Measurements from ENCODE around the gene GRIN2C.

Gene GRIN2C

GRCh38 chr17:74827800-74828199, 31.9 kb downstream of the GRIN2C start:
- H3K36me3 ChIP-seq (ENCODE audit: control insufficient read depth in 4 of 4, insufficient read depth in 4 of 4, low read length in 3 of 4): peaks cover 0 to 27% (median 5%) of the 10 kb centered on the region in 4 experiments
- no peak for DNase-seq
- 95% methylated on average over 9 of the region's 11 CpGs for WGBS (ENCODE audit: insufficient coverage)
- ChIA-PET POLR2A (no interaction called here), CTCF (interaction anchor here (1.5 to 1.7 kb wide), 2 partner anchors 34 to 37 kb away, joined by 4 to 5 read pairs; no protein-coding TSS in a partner anchor)
- no peak overlapping the region for H3K27ac ChIP-seq (ENCODE audit: insufficient read depth in 1 of 2, low read depth in 1 of 2, low read length in 2 of 2, poor library complexity in 1 of 2, severe bottlenecking in 2 of 2)
- H3K27me3 ChIP-seq (replicated peaks in 2 of 5; ENCODE audit: control insufficient read depth in 4 of 5, insufficient read depth in 5 of 5, low read length in 4 of 5): no peaks in the 10 kb centered on the region
- H3K4me1 ChIP-seq (ENCODE audit: control extremely low read depth in 1 of 4, control insufficient read depth in 4 of 4, insufficient read depth in 4 of 4, low read length in 3 of 4): no peaks in the 10 kb centered on the region
- no peak overlapping the region for H3K4me3 ChIP-seq (ENCODE audit: control insufficient read depth in 1 of 7, extremely low read depth in 1 of 7, insufficient read depth in 4 of 7, low read depth in 2 of 7, low read length in 6 of 7)
- no peaks in the 10 kb centered on the region for H3K9me3 ChIP-seq (ENCODE audit: control extremely low read depth in 1 of 5, control insufficient read depth in 4 of 5, insufficient read depth in 2 of 5, low read depth in 1 of 5, low read length in 4 of 5)

- H3K4me1 ChIP-seq (ENCODE audit: control extremely low read depth in 1 of 4, control insufficient read depth in 4 of 4, insufficient read depth in 4 of 4, low read length in 3 of 4): no peaks in the 10 kb centered on the region
- WGBS (ENCODE audit: insufficient coverage): 94% methylated on average over 8 of the region's 9 CpGs
Measured at GRCh38 chr17:74825952-74826719, 33.5 kb downstream of the GRIN2C start.

GRCh38 chr17:74824961-74825627, 34.6 kb downstream of the GRIN2C start:
- ChIA-PET CTCF (interaction anchor here (1.0 to 2.6 kb wide), 5 partner anchors 9 to 40 kb away, joined by 3 to 11 read pairs (median 3); no protein-coding TSS in a partner anchor), POLR2A (no interaction called here)
- no peak for DNase-seq
- H3K27me3 ChIP-seq (replicated peaks in 2 of 5; ENCODE audit: control insufficient read depth in 4 of 5, insufficient read depth in 5 of 5, low read length in 4 of 5): no peaks in the 10 kb centered on the region
- H3K36me3 ChIP-seq (ENCODE audit: control insufficient read depth in 4 of 4, insufficient read depth in 4 of 4, low read length in 3 of 4): peaks cover 0 to 30% (median 7%) of the 10 kb centered on the region in 4 experiments
- H3K27ac ChIP-seq (ENCODE audit: insufficient read depth in 1 of 2, low read depth in 1 of 2, low read length in 2 of 2, poor library complexity in 1 of 2, severe bottlenecking in 2 of 2): no peak overlapping the region
- H3K4me1 ChIP-seq (ENCODE audit: control extremely low read depth in 1 of 4, control insufficient read depth in 4 of 4, insufficient read depth in 4 of 4, low read length in 3 of 4): no peaks in the 10 kb centered on the region
- no peaks in the 10 kb centered on the region for H3K9me3 ChIP-seq (ENCODE audit: control extremely low read depth in 1 of 5, control insufficient read depth in 4 of 5, insufficient read depth in 2 of 5, low read depth in 1 of 5, low read length in 4 of 5)
- WGBS (ENCODE audit: insufficient coverage): 97% methylated on average over 10 of the region's 11 CpGs
- no peak overlapping the region for H3K4me3 ChIP-seq (ENCODE audit: control insufficient read depth in 1 of 7, extremely low read depth in 1 of 7, insufficient read depth in 4 of 7, low read depth in 2 of 7, low read length in 6 of 7)

More at GRCh38 chr17:74825952-74826719, 33.5 kb downstream of the GRIN2C start:
- ChIA-PET POLR2A (no interaction called here), CTCF (interaction anchor here (0.9 to 2.6 kb wide), 8 partner anchors 8 to 39 kb away, joined by 3 to 11 read pairs (median 3); no protein-coding TSS in a partner anchor)
- DNase-seq: no peak
- H3K27ac ChIP-seq (ENCODE audit: insufficient read depth in 1 of 2, low read depth in 1 of 2, low read length in 2 of 2, poor library complexity in 1 of 2, severe bottlenecking in 2 of 2): no peak overlapping the region
- H3K4me3 ChIP-seq (ENCODE audit: control insufficient read depth in 1 of 7, extremely low read depth in 1 of 7, insufficient read depth in 4 of 7, low read depth in 2 of 7, low read length in 6 of 7): no peak overlapping the region
- H3K9me3 ChIP-seq (ENCODE audit: control extremely low read depth in 1 of 5, control insufficient read depth in 4 of 5, insufficient read depth in 2 of 5, low read depth in 1 of 5, low read length in 4 of 5): no peaks in the 10 kb centered on the region
- no peaks in the 10 kb centered on the region for H3K27me3 ChIP-seq (replicated peaks in 2 of 5; ENCODE audit: control insufficient read depth in 4 of 5, insufficient read depth in 5 of 5, low read length in 4 of 5)
- peaks cover 0 to 27% (median 6%) of the 10 kb centered on the region in 4 experiments for H3K36me3 ChIP-seq (ENCODE audit: control insufficient read depth in 4 of 4, insufficient read depth in 4 of 4, low read length in 3 of 4)

GRCh38 chr17:74822939-74823367, 36.7 kb downstream of the GRIN2C start:
- CTCF ChIA-PET: interaction anchor here (0.9 to 1.6 kb wide), 2 partner anchors 16 to 17 kb away, joined by 3 to 4 read pairs; no protein-coding TSS in a partner anchor
- Histone ChIP-seq H3K36me3 (ENCODE audit: control insufficient read depth in 4 of 4, insufficient read depth in 4 of 4, low read length in 3 of 4) (peaks cover 0 to 29% (median 12%) of the 10 kb centered on the region in 4 experiments), H3K27me3 (replicated peaks in 2 of 5; ENCODE audit: control insufficient read depth in 4 of 5, insufficient read depth in 5 of 5, low read length in 4 of 5) (no peaks in the 10 kb centered on the region), H3K9me3 (ENCODE audit: control extremely low read depth in 1 of 5, control insufficient read depth in 4 of 5, insufficient read depth in 2 of 5, low read depth in 1 of 5, low read length in 4 of 5) (no peaks in the 10 kb centered on the region), H3K4me3 (ENCODE audit: control insufficient read depth in 1 of 7, extremely low read depth in 1 of 7, insufficient read depth in 4 of 7, low read depth in 2 of 7, low read length in 6 of 7) (no peak overlapping the region), H3K4me1 (ENCODE audit: control extremely low read depth in 1 of 4, control insufficient read depth in 4 of 4, insufficient read depth in 4 of 4, low read length in 3 of 4) (no peaks in the 10 kb centered on the region), H3K27ac (ENCODE audit: insufficient read depth in 1 of 2, low read depth in 1 of 2, low read length in 2 of 2, poor library complexity in 1 of 2, severe bottlenecking in 2 of 2) (no peak overlapping the region)
- POLR2A ChIA-PET: no interaction called here
- 96% methylated on average over 12 of the region's 12 CpGs for WGBS (ENCODE audit: insufficient coverage)
- no peak for DNase-seq

GRCh38 chr17:74822335-74822938, 37.2 kb downstream of the GRIN2C start:
- no peak overlapping the region for H3K4me3 ChIP-seq (ENCODE audit: control insufficient read depth in 1 of 7, extremely low read depth in 1 of 7, insufficient read depth in 4 of 7, low read depth in 2 of 7, low read length in 6 of 7)
- H3K27ac ChIP-seq (ENCODE audit: insufficient read depth in 1 of 2, low read depth in 1 of 2, low read length in 2 of 2, poor library complexity in 1 of 2, severe bottlenecking in 2 of 2): no peak overlapping the region
- ChIA-PET CTCF (interaction anchor here (0.9 to 1.6 kb wide), 2 partner anchors 16 to 18 kb away, joined by 3 to 4 read pairs; no protein-coding TSS in a partner anchor), POLR2A (no interaction called here)
- H3K27me3 ChIP-seq (replicated peaks in 2 of 5; ENCODE audit: control insufficient read depth in 4 of 5, insufficient read depth in 5 of 5, low read length in 4 of 5): no peaks in the 10 kb centered on the region
- no peak for DNase-seq
- 93% methylated on average over 15 of the region's 15 CpGs for whole genome bisulfite sequencing (ENCODE audit: insufficient coverage)
- peaks cover 0 to 33% (median 12%) of the 10 kb centered on the region in 4 experiments for H3K36me3 ChIP-seq (ENCODE audit: control insufficient read depth in 4 of 4, insufficient read depth in 4 of 4, low read length in 3 of 4)
- H3K4me1 ChIP-seq (ENCODE audit: control extremely low read depth in 1 of 4, control insufficient read depth in 4 of 4, insufficient read depth in 4 of 4, low read length in 3 of 4): no peaks in the 10 kb centered on the region
- H3K9me3 ChIP-seq (ENCODE audit: control extremely low read depth in 1 of 5, control insufficient read depth in 4 of 5, insufficient read depth in 2 of 5, low read depth in 1 of 5, low read length in 4 of 5): no peaks in the 10 kb centered on the region

GRCh38 chr17:74821655-74822334, 37.9 kb downstream of the GRIN2C start:
- Histone ChIP-seq H3K36me3 (ENCODE audit: control insufficient read depth in 4 of 4, insufficient read depth in 4 of 4, low read length in 3 of 4) (peaks cover 0 to 39% (median 12%) of the 10 kb centered on the region in 4 experiments), H3K27ac (ENCODE audit: insufficient read depth in 1 of 2, low read depth in 1 of 2, low read length in 2 of 2, poor library complexity in 1 of 2, severe bottlenecking in 2 of 2) (no peak overlapping the region), H3K4me3 (ENCODE audit: control insufficient read depth in 1 of 7, extremely low read depth in 1 of 7, insufficient read depth in 4 of 7, low read depth in 2 of 7, low read length in 6 of 7) (no peak overlapping the region), H3K9me3 (ENCODE audit: control extremely low read depth in 1 of 5, control insufficient read depth in 4 of 5, insufficient read depth in 2 of 5, low read depth in 1 of 5, low read length in 4 of 5) (no peaks in the 10 kb centered on the region), H3K27me3 (replicated peaks in 2 of 5; ENCODE audit: control insufficient read depth in 4 of 5, insufficient read depth in 5 of 5, low read length in 4 of 5) (no peaks in the 10 kb centered on the region), H3K4me1 (ENCODE audit: control extremely low read depth in 1 of 4, control insufficient read depth in 4 of 4, insufficient read depth in 4 of 4, low read length in 3 of 4) (no peaks in the 10 kb centered on the region)
- WGBS (ENCODE audit: insufficient coverage): 98% methylated on average over 10 of the region's 13 CpGs
- ChIA-PET POLR2A (no interaction called here), CTCF (interaction anchor here (1.6 to 1.8 kb wide), 3 partner anchors 11 to 31 kb away, joined by 4 to 8 read pairs (median 4); no protein-coding TSS in a partner anchor)
- DNase-seq: no peak

All from common myeloid progenitor, CD34-positive (primary cell).